A549 (cell line): Measurements from ENCODE around the gene TTC4. TPM values are rescaled to one million over a fixed set of nuclear protein-coding genes. Genes with fewer than 3 reads are reported as not detected.

Source experiments
- ATAC-seq, 2 experiments: fragments of 200-7000 bp in 1 of 2; fragments of >200 bp in 1 of 2; cut with Nextera tagmentation in 1 of 2; cut with Tn5 transposase in 1 of 2; 3 replicates each; pipeline versions ENCODE4 v1.8.0 to v1.9.1; 2018 to 2020; ENCODE audit warnings: mild to moderate bottlenecking in 1 of 2, moderate library complexity in 1 of 2
- CTCF ChIA-PET: fragments of 300-600 bp; sonication (Branson Sonifier 250); formaldehyde crosslinking; extraction: SDS; loops from one replicate; lab custom pipeline; 2021; ENCODE audit warnings: antibody characterized with exemption, inconsistent platforms; lab: Yijun Ruan, JAX
- POLR2A ChIA-PET: fragments of 350-600 bp; formaldehyde crosslinking; extraction: SDS; loops from one replicate; lab custom pipeline; 2021; ENCODE audit warnings: antibody characterized with exemption, inconsistent platforms; lab: Yijun Ruan, JAX
- DNase-seq, 2 experiments: peaks; one replicate each; pipeline versions ENCODE4 v3.0.0 to v3.0.0-alpha.2; 2011 to 2016; ENCODE audit warnings: low read depth in 1 of 2, low spot score in 1 of 2
- FAIRE-seq: peaks from 2 replicates; lab custom pipeline; 2011; peaks lifted over from hg19 to GRCh38; lab: Jason Lieb, UNC
- H3K27ac ChIP-seq, 2 experiments: fragments of >200 bp; sonication (Bioruptor Twin); formaldehyde crosslinking; 3 replicates each; pipeline ENCODE4 v1.5.1; 2016 to 2017
- H3K4me1 ChIP-seq: fragments of >200 bp; sonication (Bioruptor Twin); formaldehyde crosslinking; 3 replicates; pipeline ENCODE4 v1.6.1; 2016
- H3K4me2 ChIP-seq: fragments of >200 bp; sonication (Bioruptor Twin); formaldehyde crosslinking; 3 replicates; pipeline ENCODE4 v1.6.1; 2016
- H3K4me3 ChIP-seq: fragments of >200 bp; sonication (Bioruptor Twin); formaldehyde crosslinking; 3 replicates; pipeline ENCODE4 v1.5.1; 2016
- H3K9me3 ChIP-seq: fragments of >200 bp; sonication (Bioruptor Twin); formaldehyde crosslinking; 3 replicates; pipeline ENCODE4 v1.6.1; 2016
- ATOH8 ChIP-seq: fragments of 250-450 bp; sonication (Bioruptor Pico); IDR thresholded peaks from 2 replicates; pipeline ENCODE4 v1.5.0; 2020; ENCODE audit warnings: low read depth, mild to moderate bottlenecking, moderate library complexity
- FOSL2 ChIP-seq, 2 experiments: fragments of 450-650 bp in 1 of 2; fragments of >200 bp in 1 of 2; sonication (Bioruptor Twin) in 1 of 2; formaldehyde crosslinking; IDR thresholded peaks; 2 replicates each; pipeline versions ENCODE4 v1.5.0 to v1.6.1; 2016 to 2020; ENCODE audit warnings: mild to moderate bottlenecking in 1 of 2, moderate library complexity in 1 of 2
- HDAC2 ChIP-seq: fragments of 200-600 bp; sonication (generic); IDR thresholded peaks from 2 replicates; pipeline ENCODE4 v1.6.1; 2016
- HEYL ChIP-seq: fragments of 250-450 bp; sonication (Bioruptor Pico); IDR thresholded peaks from 2 replicates; pipeline ENCODE4 v1.8.0; 2021; ENCODE audit warnings: mild to moderate bottlenecking, moderate library complexity
- HOXB5 ChIP-seq: fragments of 250-450 bp; sonication (Bioruptor Pico); IDR thresholded peaks from 2 replicates; pipeline ENCODE4 v1.5.0; 2020; ENCODE audit warnings: mild to moderate bottlenecking, moderate library complexity
- KDM1A ChIP-seq: fragments of 200-600 bp; sonication (generic); IDR thresholded peaks from 2 replicates; pipeline ENCODE4 v1.6.1; 2016; ENCODE audit warnings: low read depth, mild to moderate bottlenecking
- MYC ChIP-seq: IDR thresholded peaks from 2 replicates; pipeline ENCODE4 v1.6.1; 2012; ENCODE audit warnings: mild to moderate bottlenecking, inconsistent platforms, low read length, improper control_type of control experiment, borderline replicate concordance
- NFE2L2 ChIP-seq: fragments of 150-350 bp; conservative IDR thresholded peaks from 2 replicates; pipeline ENCODE4 v1.6.1; 2014; ENCODE audit warnings: low read length
- NR3C1 ChIP-seq: fragments of >200 bp; sonication (Bioruptor Twin); formaldehyde crosslinking; IDR thresholded peaks from 3 replicates; pipeline ENCODE4 v1.6.1; 2017
- PHF8 ChIP-seq: fragments of 200-600 bp; sonication (generic); IDR thresholded peaks from 2 replicates; pipeline ENCODE4 v1.6.1; 2016; ENCODE audit warnings: low read depth, mild to moderate bottlenecking, antibody characterized with exemption, moderate library complexity, borderline replicate concordance
- POLR2AphosphoS2 ChIP-seq: conservative IDR thresholded peaks from 2 replicates; pipeline ENCODE4 v1.6.1; 2012; ENCODE audit warnings: low read length, improper control_type of control experiment, inconsistent platforms
- RARB ChIP-seq: fragments of 250-450 bp; sonication (Bioruptor Pico); IDR thresholded peaks from 2 replicates; pipeline ENCODE4 v1.8.0; 2021; ENCODE audit warnings: mild to moderate bottlenecking, moderate library complexity
- RNF2 ChIP-seq: fragments of 200-600 bp; sonication (generic); IDR thresholded peaks from 2 replicates; pipeline ENCODE4 v1.6.1; 2016; ENCODE audit warnings: low read depth, mild to moderate bottlenecking, antibody characterized with exemption, moderate library complexity, borderline replicate concordance
- SREBF2 ChIP-seq: fragments of 450-650 bp; IDR thresholded peaks from 2 replicates; pipeline ENCODE4 v1.6.1; 2014; ENCODE audit warnings: mild to moderate bottlenecking, moderate library complexity
- USF2 ChIP-seq: fragments of 450-650 bp; IDR thresholded peaks from 2 replicates; pipeline ENCODE4 v1.6.1; 2014; ENCODE audit warnings: antibody characterized with exemption
- ZC3H11A ChIP-seq: fragments of 450-650 bp; IDR thresholded peaks from 2 replicates; pipeline ENCODE4 v1.6.1; 2014; ENCODE audit warnings: antibody characterized with exemption, mild to moderate bottlenecking
- ZNF302 ChIP-seq: fragments of 250-450 bp; sonication (Bioruptor Pico); IDR thresholded peaks from 2 replicates; pipeline ENCODE4 v1.9.0; 2021; ENCODE audit warnings: inconsistent platforms, mild to moderate bottlenecking, moderate library complexity
- ZSCAN20 ChIP-seq: fragments of 250-450 bp; sonication (Bioruptor Pico); IDR thresholded peaks from 2 replicates; pipeline ENCODE4 v1.8.0; 2022; ENCODE audit warnings: mild to moderate bottlenecking, moderate library complexity
- WGBS: methylation state at CpG from one replicate; pipeline ENCODE4 v1.1.6; 2017; ENCODE audit errors: missing lambda C conversion rate; 5-methylcytosine and 5-hydroxymethylcytosine counted together
- polyA plus RNA-seq, 4 experiments: library from polyadenylated mRNA; depleted of rRNA in 3 of 4; stranded (reverse); fragments of >200 nt; fragmentation: RNase III in 1 of 4; extraction: RNeasy Plus Mini Kit Qiagen cat#74134 plus additional on column Dnase treatment in 1 of 4; gene quantifications; 2 replicates in 3 of 4; 3 replicates in 1 of 4; pipeline ENCODE4 v1.2.3, GENCODE V29; 2011 to 2017
- TF ChIP-seq, protein P1 (sequence below): fragments of 150-350 bp; IDR thresholded peaks from 2 replicates; pipeline ENCODE4 v1.6.1; 2014; ENCODE audit warnings: low read depth, mild to moderate bottlenecking, low read length
- TF ChIP-seq, protein P2 (sequence below): fragments of 200-600 bp; sonication (generic); IDR thresholded peaks from 2 replicates; pipeline ENCODE4 v1.6.1; 2016; ENCODE audit warnings: antibody characterized with exemption, mild to moderate bottlenecking, moderate library complexity
- TF ChIP-seq, protein P3 (sequence below): fragments of 250-450 bp; sonication (Bioruptor Pico); IDR thresholded peaks from 2 replicates; pipeline ENCODE4 v1.5.0; 2021; ENCODE audit warnings: mild to moderate bottlenecking, moderate library complexity, borderline replicate concordance

The TTC4 gene
- polyA plus RNA-seq, 2 of the 4 experiments (the other 2 are of a cell fraction) = 20.4 to 27.1 TPM

DNA sequence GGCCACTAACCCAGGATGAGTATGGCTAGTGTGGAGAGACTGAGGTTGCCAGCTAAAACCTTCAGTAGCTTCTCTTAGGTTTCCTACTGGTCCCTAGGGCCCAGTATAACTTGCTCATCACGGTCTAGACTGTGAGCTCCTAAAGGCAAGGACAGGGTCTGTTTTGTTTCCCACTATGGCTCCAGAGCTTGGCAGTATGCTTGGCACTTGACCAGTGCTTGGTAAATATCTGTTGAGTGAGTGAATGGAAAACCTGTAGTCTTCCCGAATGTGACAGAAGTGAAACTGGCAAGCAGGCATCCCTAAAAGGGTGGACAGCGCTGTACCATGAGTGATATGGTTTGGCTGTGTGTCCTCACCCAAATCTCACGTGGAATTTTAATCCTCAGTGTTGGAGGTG lies 61.8 kb downstream of the TTC4 start:
- FAIRE-seq = no peak
- ChIA-PET CTCF (no interaction called here), POLR2A (no interaction called here)
- Histone ChIP-seq H3K4me2 (no peak overlapping the region), H3K4me3 (no peak overlapping the region), H3K4me1 (no peaks in the 10 kb centered on the region), H3K9me3 (no peaks in the 10 kb centered on the region), H3K27ac (no peak overlapping the region)
- DNase-seq = no peak
- ATAC-seq = no peak
- 56% methylated on average over 4 of the region's 4 CpGs for WGBS
- TF ChIP-seq NR3C1 = no peak
- TF ChIP-seq POLR2AphosphoS2 = no peak
- TF ChIP-seq ZSCAN20 (CRISPR knock-in tag) = no peak
- no peak for TF ChIP-seq RNF2
- TF ChIP-seq, protein P1, sequence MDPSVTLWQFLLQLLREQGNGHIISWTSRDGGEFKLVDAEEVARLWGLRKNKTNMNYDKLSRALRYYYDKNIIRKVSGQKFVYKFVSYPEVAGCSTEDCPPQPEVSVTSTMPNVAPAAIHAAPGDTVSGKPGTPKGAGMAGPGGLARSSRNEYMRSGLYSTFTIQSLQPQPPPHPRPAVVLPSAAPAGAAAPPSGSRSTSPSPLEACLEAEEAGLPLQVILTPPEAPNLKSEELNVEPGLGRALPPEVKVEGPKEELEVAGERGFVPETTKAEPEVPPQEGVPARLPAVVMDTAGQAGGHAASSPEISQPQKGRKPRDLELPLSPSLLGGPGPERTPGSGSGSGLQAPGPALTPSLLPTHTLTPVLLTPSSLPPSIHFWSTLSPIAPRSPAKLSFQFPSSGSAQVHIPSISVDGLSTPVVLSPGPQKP = no peak
- TF ChIP-seq FOSL2 (IDR thresholded peaks at IDR 0.05) = no peak
- TF ChIP-seq FOSL2 (CRISPR knock-in tag; IDR thresholded peaks at IDR 0.05) = no peak
- TF ChIP-seq ZC3H11A = no peak
- TF ChIP-seq ATOH8 (CRISPR knock-in tag) = no peak
- TF ChIP-seq HDAC2 = no peak
- TF ChIP-seq, protein P2, sequence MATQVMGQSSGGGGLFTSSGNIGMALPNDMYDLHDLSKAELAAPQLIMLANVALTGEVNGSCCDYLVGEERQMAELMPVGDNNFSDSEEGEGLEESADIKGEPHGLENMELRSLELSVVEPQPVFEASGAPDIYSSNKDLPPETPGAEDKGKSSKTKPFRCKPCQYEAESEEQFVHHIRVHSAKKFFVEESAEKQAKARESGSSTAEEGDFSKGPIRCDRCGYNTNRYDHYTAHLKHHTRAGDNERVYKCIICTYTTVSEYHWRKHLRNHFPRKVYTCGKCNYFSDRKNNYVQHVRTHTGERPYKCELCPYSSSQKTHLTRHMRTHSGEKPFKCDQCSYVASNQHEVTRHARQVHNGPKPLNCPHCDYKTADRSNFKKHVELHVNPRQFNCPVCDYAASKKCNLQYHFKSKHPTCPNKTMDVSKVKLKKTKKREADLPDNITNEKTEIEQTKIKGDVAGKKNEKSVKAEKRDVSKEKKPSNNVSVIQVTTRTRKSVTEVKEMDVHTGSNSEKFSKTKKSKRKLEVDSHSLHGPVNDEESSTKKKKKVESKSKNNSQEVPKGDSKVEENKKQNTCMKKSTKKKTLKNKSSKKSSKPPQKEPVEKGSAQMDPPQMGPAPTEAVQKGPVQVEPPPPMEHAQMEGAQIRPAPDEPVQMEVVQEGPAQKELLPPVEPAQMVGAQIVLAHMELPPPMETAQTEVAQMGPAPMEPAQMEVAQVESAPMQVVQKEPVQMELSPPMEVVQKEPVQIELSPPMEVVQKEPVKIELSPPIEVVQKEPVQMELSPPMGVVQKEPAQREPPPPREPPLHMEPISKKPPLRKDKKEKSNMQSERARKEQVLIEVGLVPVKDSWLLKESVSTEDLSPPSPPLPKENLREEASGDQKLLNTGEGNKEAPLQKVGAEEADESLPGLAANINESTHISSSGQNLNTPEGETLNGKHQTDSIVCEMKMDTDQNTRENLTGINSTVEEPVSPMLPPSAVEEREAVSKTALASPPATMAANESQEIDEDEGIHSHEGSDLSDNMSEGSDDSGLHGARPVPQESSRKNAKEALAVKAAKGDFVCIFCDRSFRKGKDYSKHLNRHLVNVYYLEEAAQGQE = no peak
- TF ChIP-seq RARB (CRISPR knock-in tag) = no peak
- TF ChIP-seq SREBF2 = no peak
- TF ChIP-seq PHF8 = no peak
- TF ChIP-seq, protein P3, sequence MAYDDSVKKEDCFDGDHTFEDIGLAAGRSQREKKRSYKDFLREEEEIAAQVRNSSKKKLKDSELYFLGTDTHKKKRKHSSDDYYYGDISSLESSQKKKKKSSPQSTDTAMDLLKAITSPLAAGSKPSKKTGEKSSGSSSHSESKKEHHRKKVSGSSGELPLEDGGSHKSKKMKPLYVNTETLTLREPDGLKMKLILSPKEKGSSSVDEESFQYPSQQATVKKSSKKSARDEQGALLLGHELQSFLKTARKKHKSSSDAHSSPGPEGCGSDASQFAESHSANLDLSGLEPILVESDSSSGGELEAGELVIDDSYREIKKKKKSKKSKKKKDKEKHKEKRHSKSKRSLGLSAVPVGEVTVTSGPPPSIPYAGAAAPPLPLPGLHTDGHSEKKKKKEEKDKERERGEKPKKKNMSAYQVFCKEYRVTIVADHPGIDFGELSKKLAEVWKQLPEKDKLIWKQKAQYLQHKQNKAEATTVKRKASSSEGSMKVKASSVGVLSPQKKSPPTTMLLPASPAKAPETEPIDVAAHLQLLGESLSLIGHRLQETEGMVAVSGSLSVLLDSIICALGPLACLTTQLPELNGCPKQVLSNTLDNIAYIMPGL (CRISPR knock-in tag) = no peak
- TF ChIP-seq, all 56 proteins: peak for 0

DNA sequence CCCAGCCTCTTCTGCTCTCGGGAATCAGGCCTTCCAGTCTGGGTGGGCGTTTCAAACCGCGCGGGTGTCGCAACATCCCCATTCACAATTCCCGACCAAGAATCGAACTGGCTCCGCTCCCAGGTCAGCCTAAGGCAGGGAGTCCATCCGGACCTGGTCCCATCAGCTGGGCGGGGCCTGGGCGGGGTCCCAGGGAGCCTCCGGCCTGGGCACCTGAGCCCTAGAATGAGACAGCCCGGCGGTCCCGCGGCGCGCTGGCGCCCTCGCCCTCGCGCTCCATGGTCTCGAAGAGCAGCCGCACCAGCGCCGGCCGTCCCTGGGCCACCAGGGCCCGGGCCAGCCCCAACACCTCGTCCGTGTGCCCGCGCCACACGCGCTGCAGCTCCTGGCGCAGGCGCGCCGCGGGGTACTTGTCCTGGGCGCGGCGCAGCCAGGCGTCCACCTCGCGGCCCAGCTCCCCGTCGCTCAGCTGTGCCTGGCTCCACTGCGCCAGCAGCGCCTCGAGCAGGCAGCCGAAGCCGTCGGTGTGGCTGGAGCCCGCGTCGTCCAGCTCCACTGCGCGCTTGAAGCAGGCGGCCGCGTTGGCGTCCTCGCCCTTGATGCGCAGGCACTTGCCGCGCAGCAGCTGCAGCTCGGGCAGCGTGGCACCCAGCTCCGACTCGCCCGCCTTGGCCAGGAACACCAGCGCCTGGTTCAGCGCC lies 65.5 kb downstream of the TTC4 start:
- H3K4me1 ChIP-seq = no peaks in the 10 kb centered on the region
- ChIA-PET CTCF (no interaction called here), POLR2A (no interaction called here)
- H3K27ac ChIP-seq = no peak overlapping the region
- no peaks in the 10 kb centered on the region for H3K9me3 ChIP-seq
- FAIRE-seq (no peak), ATAC-seq (no peak), DNase-seq (no peak)
- no peak overlapping the region for H3K4me3 ChIP-seq
- TF ChIP-seq RNF2 = no peak
- TF ChIP-seq RARB (CRISPR knock-in tag) = no peak
- no peak for TF ChIP-seq PHF8
- no peak for TF ChIP-seq KDM1A
- TF ChIP-seq, protein P1 = no peak
- TF ChIP-seq USF2 = no peak
- TF ChIP-seq MYC = no peak
- no peak for TF ChIP-seq NFE2L2
- TF ChIP-seq HOXB5 (CRISPR knock-in tag) = no peak
- no peak for TF ChIP-seq ZNF302 (CRISPR knock-in tag)
- no peak for TF ChIP-seq HEYL (CRISPR knock-in tag)
- no peak for TF ChIP-seq NR3C1
- TF ChIP-seq, protein P3 (CRISPR knock-in tag) = no peak
- WGBS = 82% methylated on average over 31 of the region's 74 CpGs
- H3K4me2 ChIP-seq = no peak overlapping the region
